ENCODE measurements around the gene DKC1. TPM values are rescaled to one million over a fixed set of nuclear protein-coding genes. Genes with fewer than 3 reads are reported as not detected.

Gene DKC1
- total RNA-seq, 1 experiment from 2014 or later = 179 TPM

- TF ChIP-seq, protein P1, sequence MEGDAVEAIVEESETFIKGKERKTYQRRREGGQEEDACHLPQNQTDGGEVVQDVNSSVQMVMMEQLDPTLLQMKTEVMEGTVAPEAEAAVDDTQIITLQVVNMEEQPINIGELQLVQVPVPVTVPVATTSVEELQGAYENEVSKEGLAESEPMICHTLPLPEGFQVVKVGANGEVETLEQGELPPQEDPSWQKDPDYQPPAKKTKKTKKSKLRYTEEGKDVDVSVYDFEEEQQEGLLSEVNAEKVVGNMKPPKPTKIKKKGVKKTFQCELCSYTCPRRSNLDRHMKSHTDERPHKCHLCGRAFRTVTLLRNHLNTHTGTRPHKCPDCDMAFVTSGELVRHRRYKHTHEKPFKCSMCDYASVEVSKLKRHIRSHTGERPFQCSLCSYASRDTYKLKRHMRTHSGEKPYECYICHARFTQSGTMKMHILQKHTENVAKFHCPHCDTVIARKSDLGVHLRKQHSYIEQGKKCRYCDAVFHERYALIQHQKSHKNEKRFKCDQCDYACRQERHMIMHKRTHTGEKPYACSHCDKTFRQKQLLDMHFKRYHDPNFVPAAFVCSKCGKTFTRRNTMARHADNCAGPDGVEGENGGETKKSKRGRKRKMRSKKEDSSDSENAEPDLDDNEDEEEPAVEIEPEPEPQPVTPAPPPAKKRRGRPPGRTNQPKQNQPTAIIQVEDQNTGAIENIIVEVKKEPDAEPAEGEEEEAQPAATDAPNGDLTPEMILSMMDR (IDR thresholded peaks at IDR 0.05) = no peak
- TF ChIP-seq REST (IDR thresholded peaks at IDR 0.05; ENCODE audit: insufficient read depth in 1 of 2, low read depth in 2 of 2, low read length in 1 of 2) (no peak), POLR2AphosphoS5 (IDR thresholded peaks at IDR 0.05; ENCODE audit: low read depth, low read length) (no peak), SIN3A (IDR thresholded peaks at IDR 0.05; ENCODE audit: borderline replicate concordance, insufficient read depth, low read depth, low read length) (no peak), TCF7L2 (IDR thresholded peaks at IDR 0.05; ENCODE audit: low read depth, low read length) (no peak)
- Histone ChIP-seq H3K4me3 (ENCODE audit: low read depth in 2 of 2, low read length in 2 of 2) (peak overlapping the region; percentile 75 to 81), H3K27me3 (ENCODE audit: control insufficient read depth, insufficient read depth, low read length) (no peaks in the 10 kb centered on the region), H3K9me3 (ENCODE audit: control insufficient read depth, insufficient read depth, low read depth, low read length) (peaks cover 8% of the 10 kb centered on the region; the same call in 1 of the 2 replicates), H3K27ac (ENCODE audit: low read length) (peak overlapping the region; percentile 83), H3K4me1 (ENCODE audit: control insufficient read depth, insufficient read depth, low read length) (peaks cover 50% of the 10 kb centered on the region), H3K36me3 (ENCODE audit: control insufficient read depth, insufficient read depth, low read length) (no peaks in the 10 kb centered on the region)
- ChIA-PET CTCF (interaction anchor here (0.6 kb wide), 1 partner anchor 23 kb away, joined by 4 read pairs; no protein-coding TSS in a partner anchor), POLR2A (interaction anchor here (0.5 kb wide), 1 partner anchor 35 kb away, joined by 5 read pairs; no protein-coding TSS in a partner anchor)
- DNase-seq (ENCODE audit: low read depth, low spot score) (no peak), ATAC-seq (0 out of 2 replicates have a peak, but pooled peaks have one; percentile 0)
- no TSS peak for BruUV-seq (replicated peaks)
- in situ Hi-C loops (cut with HindIII; ENCODE audit: low pct_unique_long_range_greater_than_20kb, low sequenced_read_pairs) (no loop called here), intact Hi-C loops (cut with micrococcal nuclease; ENCODE audit: unreplicated experiment) (no loop called here)
Observed at GRCh38 chrX:154804261-154804956, 41.7 kb downstream of the DKC1 start.

GRCh38 chrX:154804957-154805695 is 42.5 kb downstream of the DKC1 start, which contains the start of gene MPP1:
Gene MPP1 (minus strand): TSS chrX:154805485. CDS start chrX:154805373, 112 bp downstream.
- ATAC-seq = peak; percentile 97
- intact Hi-C loops (cut with micrococcal nuclease; ENCODE audit: unreplicated experiment) = no loop called here
- H3K9me3 ChIP-seq (ENCODE audit: control insufficient read depth, insufficient read depth, low read depth, low read length) = peaks cover 8% of the 10 kb centered on the region; the same call in 1 of the 2 replicates
- no peak for DNase-seq (ENCODE audit: low read depth, low spot score)
- peaks cover 43% of the 10 kb centered on the region for H3K4me1 ChIP-seq (ENCODE audit: control insufficient read depth, insufficient read depth, low read length)
- TF ChIP-seq, protein P1 (IDR thresholded peaks at IDR 0.05) = no peak
- TF ChIP-seq TCF7L2 (IDR thresholded peaks at IDR 0.05; ENCODE audit: low read depth, low read length) (peak; percentile 77; the same call in 1 of the 2 replicates), REST (IDR thresholded peaks at IDR 0.05; ENCODE audit: insufficient read depth in 1 of 2, low read depth in 2 of 2, low read length in 1 of 2) (0 out of 4 replicates have a peak, but pooled peaks of 1 of the 2 experiments have one; percentile 16), POLR2AphosphoS5 (IDR thresholded peaks at IDR 0.05; ENCODE audit: low read depth, low read length) (peak; percentile 72), SIN3A (IDR thresholded peaks at IDR 0.05; ENCODE audit: borderline replicate concordance, insufficient read depth, low read depth, low read length) (peak; percentile 43; the same call in 1 of the 2 replicates)
- peak within 1 kb of the TSS; percentile 83 for H3K27ac ChIP-seq (ENCODE audit: low read length)
- no peaks in the 10 kb centered on the region for H3K27me3 ChIP-seq (ENCODE audit: control insufficient read depth, insufficient read depth, low read length)
- CTCF ChIA-PET = interaction anchor here (0.7 kb wide), 2 partner anchors 37 to 88 kb away, joined by 3 read pairs; no protein-coding TSS in a partner anchor
- in situ Hi-C loops (cut with HindIII; ENCODE audit: low pct_unique_long_range_greater_than_20kb, low sequenced_read_pairs) = no loop called here
- no TSS peak for BruUV-seq (replicated peaks)
- POLR2A ChIA-PET = interaction anchor here (0.5 to 1.0 kb wide), 4 partner anchors 9 to 258 kb away, joined by 3 to 5 read pairs (median 4); partner anchors contain the start of gene IKBKG
- H3K36me3 ChIP-seq (ENCODE audit: control insufficient read depth, insufficient read depth, low read length) = no peaks in the 10 kb centered on the region
- peak within 1 kb of the TSS; percentile 75 to 81 for H3K4me3 ChIP-seq (ENCODE audit: low read depth in 2 of 2, low read length in 2 of 2)

Measured in Panc1 (cell line).